GM23338 (cell line): ENCODE measurements around the gene DPP10.

Experiments
- CREB1 ChIP-seq: fragments of 250-450 bp; sonication (Bioruptor Pico); IDR thresholded peaks from 2 replicates; pipeline ENCODE4 v1.5.0; 2020; ENCODE audit warnings: low read depth, mild to moderate bottlenecking, moderate library complexity
- CTCF ChIP-seq, 2 experiments: fragments of 200-600 bp in 1 of 2; sonication (generic) in 1 of 2; conservative IDR thresholded peaks; 2 replicates each; pipeline versions ENCODE4 v1.5.1 to v1.6.1; 2016 to 2017; ENCODE audit warnings: antibody characterized with exemption in 2 of 2, low read depth in 2 of 2, mild to moderate bottlenecking in 2 of 2, moderate library complexity in 1 of 2

GRCh38 chr2:114698520-114698919, 256.1 kb downstream of the DPP10 start:
- no peak for TF ChIP-seq CREB1
- no peak for TF ChIP-seq CTCF (conservative IDR thresholded peaks at IDR 0.05; ENCODE audit: low read depth in 2 of 2)
